ENCODE measurements around the gene MAPKAPK5. TPM values are rescaled to one million over a fixed set of nuclear protein-coding genes. Genes with fewer than 3 reads are reported as not detected.

MAPKAPK5 gene, protein sequence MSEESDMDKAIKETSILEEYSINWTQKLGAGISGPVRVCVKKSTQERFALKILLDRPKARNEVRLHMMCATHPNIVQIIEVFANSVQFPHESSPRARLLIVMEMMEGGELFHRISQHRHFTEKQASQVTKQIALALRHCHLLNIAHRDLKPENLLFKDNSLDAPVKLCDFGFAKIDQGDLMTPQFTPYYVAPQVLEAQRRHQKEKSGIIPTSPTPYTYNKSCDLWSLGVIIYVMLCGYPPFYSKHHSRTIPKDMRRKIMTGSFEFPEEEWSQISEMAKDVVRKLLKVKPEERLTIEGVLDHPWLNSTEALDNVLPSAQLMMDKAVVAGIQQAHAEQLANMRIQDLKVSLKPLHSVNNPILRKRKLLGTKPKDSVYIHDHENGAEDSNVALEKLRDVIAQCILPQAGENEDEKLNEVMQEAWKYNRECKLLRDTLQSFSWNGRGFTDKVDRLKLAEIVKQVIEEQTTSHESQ
- total RNA-seq, result 6.4 TPM

DNA sequence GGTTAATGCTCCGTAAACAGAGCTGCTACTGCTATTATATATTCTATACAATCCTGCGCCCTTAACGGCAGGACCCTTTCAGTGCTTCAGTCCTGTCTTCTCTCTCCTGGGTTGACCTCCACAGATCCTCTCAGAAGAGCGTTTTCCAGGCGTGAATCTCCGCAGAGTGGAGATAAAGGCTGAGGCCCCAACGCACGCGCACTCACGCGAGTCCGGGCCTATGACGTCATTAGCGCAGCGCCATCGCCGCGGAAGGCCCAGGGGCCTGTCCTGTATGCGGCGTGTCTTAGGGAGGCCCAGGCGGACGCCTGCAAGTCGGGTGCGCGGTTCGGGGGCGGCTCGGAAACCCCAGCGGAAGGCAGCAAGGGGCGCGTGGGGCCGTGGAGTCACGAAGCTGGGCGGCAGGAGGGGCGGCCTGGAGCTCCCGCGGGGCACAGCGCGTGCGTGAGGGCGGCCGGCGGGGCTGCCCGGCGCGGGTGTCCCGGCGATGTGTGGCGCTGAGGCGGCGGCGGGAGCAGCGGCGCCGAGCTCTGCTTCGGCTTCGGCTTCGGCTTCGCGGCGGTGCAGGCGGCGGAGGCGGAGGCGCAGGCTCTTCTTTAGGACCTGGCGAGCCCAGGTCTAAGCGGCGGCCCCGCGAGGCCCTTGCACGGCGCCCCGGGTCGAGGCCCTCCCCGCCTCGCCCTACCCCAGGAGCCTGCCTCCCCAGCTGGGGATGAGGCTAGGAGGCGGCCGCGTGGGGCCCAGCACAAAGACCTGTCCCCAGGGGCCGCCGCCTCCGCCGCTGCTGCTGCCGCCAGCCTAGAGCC is at the start of gene MAPKAPK5:
TSS of gene MAPKAPK5 (plus strand) at position 479 of the 806 bp plus-strand sequence. CDS start 506 bp downstream, outside the sequence.
- Histone ChIP-seq H3K27ac (peak within 1 kb of the TSS; percentile 88 to 94), H3K27me3 (no peaks in the 10 kb centered on the region), H3K4me3 (peak within 1 kb of the TSS; percentile 92 to 96), H3K36me3 (peaks cover 3 to 9% of the 10 kb centered on the region in 2 donors), H3K4me1 (peaks cover 8 to 23% of the 10 kb centered on the region in 2 donors), H3K9me3 (no peaks in the 10 kb centered on the region)
- intact Hi-C loops (cut with DNase I), result loop anchor here (2.0 to 5.0 kb wide), 3 partner anchors 75 to 245 kb away; partner anchors contain the start of genes ALDH2, ATXN2, ERP29 and TMEM116
- DNase-seq (ENCODE audit: low spot score in 2 of 2), result peak; percentile 74 to 97
- no peak for TF ChIP-seq CTCF (IDR thresholded peaks at IDR 0.05)

DNA sequence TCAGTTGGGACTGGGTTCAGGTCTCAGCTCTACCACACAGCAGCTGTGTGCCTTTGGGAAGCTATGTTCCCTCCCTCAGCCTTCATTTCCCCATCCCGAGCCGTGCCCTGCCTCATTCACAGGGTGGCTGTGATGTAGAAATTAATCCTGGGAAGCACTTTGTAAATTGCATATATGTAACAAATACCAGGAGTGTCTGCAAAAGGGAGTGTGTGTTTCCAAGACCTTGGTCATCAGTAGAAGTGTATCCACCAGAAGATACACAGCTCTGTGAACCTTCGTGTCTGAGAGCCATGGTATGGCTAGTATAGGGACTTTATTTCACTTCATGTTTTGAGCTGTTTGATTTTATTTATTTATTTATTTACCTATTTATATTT is 49.2 kb upstream of the MAPKAPK5 start:
- intact Hi-C loops (cut with DNase I), result no loop called here
- H3K4me1 ChIP-seq, result no peaks in the 10 kb centered on the region
- DNase-seq (ENCODE audit: low spot score in 2 of 2), result no peak
- peak overlapping the region in 1 of 2 donors; percentile 38 for H3K27ac ChIP-seq
- H3K36me3 ChIP-seq, result peaks cover 71 to 84% of the 10 kb centered on the region in 2 donors
- H3K27me3 ChIP-seq, result no peaks in the 10 kb centered on the region
- TF ChIP-seq CTCF (IDR thresholded peaks at IDR 0.05), result no peak
- H3K4me3 ChIP-seq, result no peak overlapping the region
- no peaks in the 10 kb centered on the region for H3K9me3 ChIP-seq

DNA sequence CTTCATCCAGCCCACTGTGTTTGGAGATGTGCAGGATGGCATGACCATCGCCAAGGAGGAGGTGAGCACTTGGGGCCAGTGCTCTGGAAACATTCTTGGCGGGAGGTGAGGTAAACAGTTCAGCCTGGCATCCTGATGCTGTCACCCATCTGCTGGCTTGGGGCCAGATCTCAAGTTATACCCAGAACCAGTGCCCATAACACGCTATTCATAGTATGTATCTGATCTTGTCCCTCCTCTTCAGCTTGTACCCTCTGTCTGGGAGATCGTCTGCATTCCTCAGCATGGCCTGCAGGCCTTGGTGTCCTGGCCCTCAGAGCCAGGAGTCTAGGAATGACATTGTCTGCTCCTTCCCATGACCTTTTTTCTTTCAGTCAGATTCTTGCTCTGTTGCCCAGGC is 43.8 kb upstream of the MAPKAPK5 start:
- intact Hi-C loops (cut with DNase I), result no loop called here
- H3K27ac ChIP-seq, result no peak overlapping the region

GRCh38 chr12:111799758-111800157 is 42.3 kb upstream of the MAPKAPK5 start:
- Histone ChIP-seq H3K4me3 (no peak overlapping the region), H3K36me3 (peaks cover 80 to 89% of the 10 kb centered on the region in 2 donors), H3K27me3 (no peaks in the 10 kb centered on the region), H3K9me3 (no peaks in the 10 kb centered on the region), H3K4me1 (no peaks in the 10 kb centered on the region), H3K27ac (no peak overlapping the region)
- DNase-seq (ENCODE audit: low spot score in 2 of 2), result no peak
- intact Hi-C loops (cut with DNase I), result no loop called here
- TF ChIP-seq CTCF (IDR thresholded peaks at IDR 0.05), result no peak

More for the DNA sequence above, 43.8 kb upstream of the MAPKAPK5 start:
- TF ChIP-seq CTCF (IDR thresholded peaks at IDR 0.05), result no peak
- H3K9me3 ChIP-seq, result no peaks in the 10 kb centered on the region
- DNase-seq (ENCODE audit: low spot score in 2 of 2), result no peak
- H3K27me3 ChIP-seq, result no peaks in the 10 kb centered on the region
- H3K4me1 ChIP-seq, result no peaks in the 10 kb centered on the region
- H3K4me3 ChIP-seq, result no peak overlapping the region
- peaks cover 83 to 89% of the 10 kb centered on the region in 2 donors for H3K36me3 ChIP-seq

GRCh38 chr12:111803038-111803626 is 38.9 kb upstream of the MAPKAPK5 start:
- Histone ChIP-seq H3K4me1 (no peaks in the 10 kb centered on the region), H3K9me3 (no peaks in the 10 kb centered on the region), H3K4me3 (no peak overlapping the region), H3K27ac (no peak overlapping the region), H3K27me3 (no peaks in the 10 kb centered on the region), H3K36me3 (peaks cover 90% of the 10 kb centered on the region in 2 donors)
- no peak for DNase-seq (ENCODE audit: low spot score in 2 of 2)
- TF ChIP-seq CTCF (IDR thresholded peaks at IDR 0.05), result no peak
- intact Hi-C loops (cut with DNase I), result no loop called here

Data from ascending aorta (tissue), 2 donors.